ENCODE results near the gene STOML1.

Gene STOML1

GRCh38 chr15:74013374-74013894 is 21.3 kb upstream of the STOML1 start:
- no peak for DNase-seq

GRCh38 chr15:74011610-74012009 is 19.5 kb upstream of the STOML1 start:
- DNase-seq = no peak

GRCh38 chr15:74010929-74011540 is 18.9 kb upstream of the STOML1 start:
- DNase-seq = no peak

- DNase-seq = no peak
Measured at GRCh38 chr15:74008901-74009300, 16.8 kb upstream of the STOML1 start.

- peak in 1 of 2 donors; percentile 17 for DNase-seq
Measured at GRCh38 chr15:74007820-74008371, 15.8 kb upstream of the STOML1 start.

GRCh38 chr15:74006774-74007639 is 14.9 kb upstream of the STOML1 start:
- DNase-seq = no peak

- DNase-seq = no peak
Measured at GRCh38 chr15:73997986-73998385, 5.9 kb upstream of the STOML1 start.

GRCh38 chr15:73996939-73997338 is 4.8 kb upstream of the STOML1 start:
- DNase-seq = peak; percentile 43 to 72

- DNase-seq = no peak
Measured at GRCh38 chr15:73996267-73996666, 4.2 kb upstream of the STOML1 start.

GRCh38 chr15:73994912-73995622 is 3.0 kb upstream of the STOML1 start:
- DNase-seq = peak; percentile 62 to 75

GRCh38 chr15:73994413-73994883 is 2.4 kb upstream of the STOML1 start, which contains the start of gene PML:
Gene PML (plus strand): TSS chr15:73994716. CDS start chr15:73994813, 97 bp downstream.
- DNase-seq = peak; percentile 98 to 99

GRCh38 chr15:73993211-73993994 is 1.3 kb upstream of the STOML1 start:
- no peak for DNase-seq

GRCh38 chr15:73992594-73992898 is 451 bp upstream of the STOML1 start:
- no peak for DNase-seq

- DNase-seq = no peak
Measured at GRCh38 chr15:73991260-73991659, 835 bp downstream of the STOML1 start.

- DNase-seq = no peak
Measured at GRCh38 chr15:73990250-73991005, 1.7 kb downstream of the STOML1 start.

GRCh38 chr15:73989001-73989798 is 2.9 kb downstream of the STOML1 start:
- DNase-seq = no peak

GRCh38 chr15:73988445-73988969 is 3.6 kb downstream of the STOML1 start:
- DNase-seq = no peak

GRCh38 chr15:73987681-73988444 is 4.2 kb downstream of the STOML1 start:
- DNase-seq = no peak

GRCh38 chr15:73987250-73987649 is 4.8 kb downstream of the STOML1 start:
- DNase-seq = no peak

GRCh38 chr15:73986776-73987056 is 5.4 kb downstream of the STOML1 start:
- no peak for DNase-seq
